Body of pancreas (tissue), 4 donors: Measurements from ENCODE around the gene SPATA31E1. TPM values are rescaled to one million over a fixed set of nuclear protein-coding genes. Genes with fewer than 3 reads are reported as not detected.
A peak's percentile ranks its signal among the peaks of the same experiment; 100 is the strongest.

Source experiments
- ATAC-seq: fragments of 150-250 bp; one replicate; pipeline ENCODE4 v1.9.1; 2016
- DNase-seq, 4 donors: peaks; one replicate each; pipeline ENCODE4 v3.0.0-alpha.2; 2019
- H3K27ac ChIP-seq, 4 donors: fragments of 200-600 bp; sonication (generic); 1 replicate in 3 of 4; 2 replicates in 1 of 4; pipeline versions ENCODE4 v1.5.1 to v1.6.1; 2016 to 2019; ENCODE audit warnings: mild to moderate bottlenecking in 1 of 4, mixed read lengths in 1 of 4, moderate library complexity in 1 of 4
- H3K27me3 ChIP-seq, 2 donors: fragments of 200-600 bp; sonication (generic); one replicate each; pipeline ENCODE4 v1.6.0; 2016; ENCODE audit warnings: mild to moderate bottlenecking in 1 of 2
- H3K36me3 ChIP-seq, 2 donors: fragments of 200-600 bp; sonication (generic); replicated peaks in 1 of 2; 2 replicates each; pipeline ENCODE4 v1.5.1; 2016; ENCODE audit warnings: low read depth in 2 of 2; ENCODE audit not compliant: insufficient read depth in 1 of 2
- H3K4me1 ChIP-seq: fragments of 200-600 bp; sonication (generic); one replicate; pipeline ENCODE4 v1.6.0; 2016
- H3K4me3 ChIP-seq, 2 donors: fragments of 200-600 bp; sonication (generic); 1 replicate in 1 of 2; 2 replicates in 1 of 2; pipeline ENCODE4 v1.5.1; 2016 to 2019
- H3K9me3 ChIP-seq, 3 donors: fragments of 200-600 bp; sonication (generic); 1 replicate in 2 of 3; 2 replicates in 1 of 3; pipeline ENCODE4 v1.5.1; 2016
- CTCF ChIP-seq, 7 experiments: fragments of 450-650 bp in 4 of 7; fragments of 200-600 bp in 3 of 7; sonication (generic) in 3 of 7; IDR thresholded peaks; one replicate each; pipeline ENCODE4 v1.5.1; 2016 to 2019; ENCODE audit warnings: antibody characterized with exemption in 7 of 7
- POLR2A ChIP-seq, 3 donors: fragments of 450-650 bp; IDR thresholded peaks; one replicate each; pipeline ENCODE4 v1.6.1; 2016; ENCODE audit warnings: antibody characterized with exemption in 3 of 3, mild to moderate bottlenecking in 2 of 3
- WGBS, 2 donors: methylation state at CpG; one replicate each; pipeline ENCODE4 v1.1.5; 2017; 5-methylcytosine and 5-hydroxymethylcytosine counted together
- intact Hi-C: fragments of 100-400 bp; cut with DNase I; formaldehyde crosslinking; loops from one replicate; pipeline ENCODE4 v1.15.1; 2023
- total RNA-seq, 2 donors: library from RNA; depleted of rRNA; stranded (reverse); fragments of >200 nt; gene quantifications; one replicate each; pipeline ENCODE4 v1.1.0, GENCODE V29; 2016

The SPATA31E1 gene
- not detected for total RNA-seq

DNA sequence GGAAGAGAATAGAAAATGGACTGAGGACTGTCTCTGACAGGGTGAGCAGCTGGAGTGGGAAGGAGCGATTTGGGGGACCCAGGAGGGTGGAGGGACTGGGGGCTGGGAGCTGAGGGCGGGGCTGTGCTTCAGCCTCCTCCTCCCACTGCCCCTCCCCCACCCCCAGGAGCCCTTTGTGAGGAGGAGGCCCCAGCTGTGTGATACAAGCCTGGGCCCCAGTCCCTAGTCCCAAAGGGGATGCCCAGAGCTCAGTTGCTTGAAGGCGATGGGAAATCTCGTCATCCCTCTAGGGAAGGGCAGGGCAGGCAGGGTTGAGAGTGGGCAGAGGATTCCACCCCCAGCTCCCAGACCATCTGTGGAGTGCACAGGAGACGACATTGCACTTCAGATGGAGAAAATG lies at the start of gene SPATA31E1:
Gene SPATA31E1, plus strand, starts transcription at position 251 of the 400 bp plus-strand sequence. Its CDS starts 15 bp downstream, at position 266.
- H3K27me3 ChIP-seq = no peaks in the 10 kb centered on the region
- H3K4me3 ChIP-seq = no peak within 1 kb of the TSS
- DNase-seq (no peak), ATAC-seq (no peak)
- no peak within 1 kb of the TSS for H3K27ac ChIP-seq
- no peaks in the 10 kb centered on the region for H3K36me3 ChIP-seq
- TF ChIP-seq POLR2A (IDR thresholded peaks at IDR 0.05) (no peak), CTCF (IDR thresholded peaks at IDR 0.05) (no peak)
- intact Hi-C loops = no loop called here
- H3K9me3 ChIP-seq = no peaks in the 10 kb centered on the region
- WGBS, 2 donors = 75 to 85% methylated on average over 5 of the region's 5 CpGs
- H3K4me1 ChIP-seq = no peaks in the 10 kb centered on the region

DNA sequence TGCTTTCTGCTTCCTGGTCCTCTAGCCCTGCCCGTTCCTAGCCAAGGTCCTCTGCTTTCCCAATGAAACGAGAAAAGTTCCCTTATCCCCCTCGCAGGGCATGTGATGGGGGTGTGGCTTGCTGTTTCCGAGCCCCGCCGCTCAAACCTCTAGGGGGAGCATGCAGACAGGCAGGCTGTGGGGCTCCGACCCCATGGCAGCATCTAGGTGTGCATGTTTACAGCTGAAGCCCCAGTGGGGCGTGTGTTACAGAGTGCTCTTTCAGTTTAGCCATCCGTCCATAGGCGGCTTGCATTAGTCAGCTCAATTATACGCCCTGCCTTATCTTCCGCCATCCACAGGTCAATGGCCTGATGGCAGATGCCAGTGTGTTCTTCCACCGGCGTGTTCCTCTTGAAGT lies 48.3 kb upstream of the SPATA31E1 start:
- WGBS, 2 donors = 56 to 58% methylated on average over 11 to 14 of the region's 14 CpGs
- Histone ChIP-seq H3K9me3 (no peaks in the 10 kb centered on the region), H3K36me3 (no peaks in the 10 kb centered on the region), H3K4me1 (no peaks in the 10 kb centered on the region), H3K4me3 (no peak overlapping the region), H3K27ac (no peak overlapping the region), H3K27me3 (no peaks in the 10 kb centered on the region)
- ATAC-seq (no peak), DNase-seq (peak in 1 of 4 donors; percentile 18)
- TF ChIP-seq CTCF (IDR thresholded peaks at IDR 0.05) (peak in 2 of 7 experiments; percentile 6), POLR2A (IDR thresholded peaks at IDR 0.05) (no peak)
- intact Hi-C loops = no loop called here

- TF ChIP-seq POLR2A (IDR thresholded peaks at IDR 0.05) (no peak), CTCF (IDR thresholded peaks at IDR 0.05) (no peak)
Measured at GRCh38 chr9:87836536-87836935, 46.1 kb upstream of the SPATA31E1 start.

GRCh38 chr9:87836951-87837705 lies 45.5 kb upstream of the SPATA31E1 start:
- ATAC-seq (no peak), DNase-seq (no peak)
- no peaks in the 10 kb centered on the region for H3K9me3 ChIP-seq
- no peaks in the 10 kb centered on the region for H3K36me3 ChIP-seq
- intact Hi-C loops = no loop called here
- no peaks in the 10 kb centered on the region for H3K4me1 ChIP-seq
- no peaks in the 10 kb centered on the region for H3K27me3 ChIP-seq
- TF ChIP-seq CTCF (IDR thresholded peaks at IDR 0.05) = no peak
- no peak for TF ChIP-seq POLR2A (IDR thresholded peaks at IDR 0.05)
- no peak overlapping the region for H3K27ac ChIP-seq
- no peak overlapping the region for H3K4me3 ChIP-seq
- WGBS, 2 donors = 68 to 75% methylated on average over 7 of the region's 7 CpGs

More at GRCh38 chr9:87836536-87836935, 46.1 kb upstream of the SPATA31E1 start:
- DNase-seq (no peak), ATAC-seq (no peak)
- H3K27ac ChIP-seq = no peak overlapping the region
- no peaks in the 10 kb centered on the region for H3K9me3 ChIP-seq
- intact Hi-C loops = no loop called here
- H3K4me1 ChIP-seq = no peaks in the 10 kb centered on the region
- WGBS, 2 donors = 77 to 88% methylated on average over 4 to 5 of the region's 5 CpGs
- no peak overlapping the region for H3K4me3 ChIP-seq
- H3K36me3 ChIP-seq = no peaks in the 10 kb centered on the region
- no peaks in the 10 kb centered on the region for H3K27me3 ChIP-seq

- Histone ChIP-seq H3K27me3 (no peaks in the 10 kb centered on the region), H3K27ac (no peak overlapping the region), H3K9me3 (no peaks in the 10 kb centered on the region), H3K4me3 (no peak overlapping the region), H3K36me3 (no peaks in the 10 kb centered on the region), H3K4me1 (no peaks in the 10 kb centered on the region)
- TF ChIP-seq CTCF (IDR thresholded peaks at IDR 0.05) (no peak), POLR2A (IDR thresholded peaks at IDR 0.05) (no peak)
- DNase-seq (no peak), ATAC-seq (no peak)
- intact Hi-C loops = no loop called here
- 66 to 87% methylated on average over 1 of the region's 1 CpG for WGBS, 2 donors
Measured at GRCh38 chr9:87840134-87840533, 42.5 kb upstream of the SPATA31E1 start.
